22Rv1 (cell line): ENCODE data around the gene MEF2C.
A peak's percentile ranks its signal among the peaks of the same experiment; 100 is the strongest.

Experiments used
- H3K27ac ChIP-seq: fragments of 450-650 bp; 2 replicates; pipeline ENCODE4 v1.5.1; 2017
- CTCF ChIP-seq: fragments of 450-650 bp; IDR thresholded peaks from 2 replicates; pipeline ENCODE4 v1.5.1; 2017; ENCODE audit warnings: mild to moderate bottlenecking
- ZFX ChIP-seq: fragments of 450-650 bp; IDR thresholded peaks from 2 replicates; pipeline ENCODE4 v1.6.1; 2017; ENCODE audit warnings: antibody characterized with exemption, borderline replicate concordance

The MEF2C gene

DNA sequence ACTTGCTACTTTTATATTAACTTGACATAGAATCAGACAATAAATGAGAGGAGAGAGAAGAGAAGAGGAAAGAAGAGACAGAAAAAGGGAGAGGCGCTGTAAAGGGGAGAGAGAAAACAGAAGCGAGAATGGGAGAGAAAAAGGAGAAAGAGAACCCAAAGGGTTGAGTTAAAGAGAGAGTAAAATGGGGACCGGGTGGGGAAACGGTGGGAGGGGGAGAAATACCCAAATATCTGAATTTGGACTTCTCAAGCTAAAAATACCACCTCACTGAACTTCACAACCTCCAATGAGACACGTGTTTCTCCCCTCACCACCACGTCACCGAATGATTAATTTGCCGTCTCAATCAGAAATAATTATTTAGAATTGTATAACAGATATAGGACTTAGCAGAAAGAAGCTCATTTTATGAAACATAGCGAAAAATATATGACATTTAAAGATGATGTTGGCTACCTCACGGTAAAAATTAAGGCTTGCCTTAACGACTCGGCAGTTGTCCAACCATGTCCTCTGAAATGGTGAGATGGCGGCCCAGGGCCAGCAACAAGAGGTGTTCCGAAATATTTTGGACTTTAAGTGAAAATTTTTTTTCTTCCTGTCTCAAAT lies 204.1 kb downstream of the MEF2C start:
- TF ChIP-seq ZFX (no peak), CTCF (no peak)

DNA sequence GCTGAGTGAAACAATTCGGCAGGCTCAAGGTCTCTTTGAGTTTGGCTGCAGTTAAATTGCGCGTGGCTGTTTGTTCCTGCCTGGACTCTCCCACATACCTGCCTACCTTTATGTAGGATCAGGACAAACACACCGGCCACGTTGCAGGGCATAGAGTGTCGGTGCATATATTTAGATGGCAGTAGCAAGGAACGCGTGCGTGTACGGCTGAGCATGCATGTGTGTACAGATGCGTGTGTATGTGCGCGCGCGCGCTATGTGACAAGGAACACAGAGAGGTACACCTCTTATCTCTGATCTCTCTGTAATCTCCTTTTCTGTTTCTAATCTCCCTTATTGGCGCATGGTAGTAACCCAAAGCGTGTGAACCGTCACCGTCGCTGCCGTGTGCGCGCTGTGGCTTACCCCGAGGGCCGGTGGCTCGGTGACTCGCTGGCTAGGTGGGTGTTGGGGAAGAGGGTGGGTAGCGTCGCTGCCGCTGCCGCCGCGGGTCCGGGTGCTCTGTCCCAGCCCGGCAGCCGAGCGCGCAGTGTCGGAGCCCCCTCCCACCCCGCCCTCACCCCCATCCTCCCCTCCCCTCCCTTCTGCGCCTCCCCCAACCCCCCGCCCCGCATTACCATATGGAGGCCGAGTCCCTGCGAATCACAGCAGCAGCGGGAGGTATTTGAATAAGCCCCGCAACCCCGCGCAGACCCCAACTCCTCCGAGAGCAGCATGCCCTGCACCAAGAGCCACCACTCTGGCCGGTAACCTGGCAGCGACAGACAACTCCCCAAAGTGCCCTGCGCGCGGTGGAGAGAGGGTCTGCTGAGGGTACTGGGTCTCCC lies 204.8 kb downstream of the MEF2C start:
- peak overlapping the region; percentile 77 for H3K27ac ChIP-seq
- TF ChIP-seq ZFX (no peak), CTCF (no peak)

More for the DNA sequence above, 204.1 kb downstream of the MEF2C start:
- H3K27ac ChIP-seq, result peak overlapping the region; percentile 77

- H3K27ac ChIP-seq, result peak overlapping the region; percentile 77
- TF ChIP-seq CTCF, result no peak
- no peak for TF ChIP-seq ZFX
Measured at GRCh38 chr5:88677376-88677895, 205.5 kb downstream of the MEF2C start.

- peak overlapping the region; percentile 77 for H3K27ac ChIP-seq
- TF ChIP-seq ZFX, result no peak
Measured at GRCh38 chr5:88676637-88677375, 206.2 kb downstream of the MEF2C start.

- peak overlapping the region; percentile 77 for H3K27ac ChIP-seq
- TF ChIP-seq ZFX (no peak), CTCF (no peak)
Measured at GRCh38 chr5:88675708-88676636, 207.0 kb downstream of the MEF2C start.

- TF ChIP-seq ZFX, result no peak
- TF ChIP-seq CTCF, result no peak
- H3K27ac ChIP-seq, result peak overlapping the region; percentile 77
Measured at GRCh38 chr5:88675168-88675707, 207.7 kb downstream of the MEF2C start.
